ENCODE data around the gene KLHL13. TPM values are rescaled to one million over a fixed set of nuclear protein-coding genes. Genes with fewer than 3 reads are reported as not detected.

The KLHL13 gene
- total RNA-seq, 1 experiment from 2014 or later = 0.12 TPM

DNA sequence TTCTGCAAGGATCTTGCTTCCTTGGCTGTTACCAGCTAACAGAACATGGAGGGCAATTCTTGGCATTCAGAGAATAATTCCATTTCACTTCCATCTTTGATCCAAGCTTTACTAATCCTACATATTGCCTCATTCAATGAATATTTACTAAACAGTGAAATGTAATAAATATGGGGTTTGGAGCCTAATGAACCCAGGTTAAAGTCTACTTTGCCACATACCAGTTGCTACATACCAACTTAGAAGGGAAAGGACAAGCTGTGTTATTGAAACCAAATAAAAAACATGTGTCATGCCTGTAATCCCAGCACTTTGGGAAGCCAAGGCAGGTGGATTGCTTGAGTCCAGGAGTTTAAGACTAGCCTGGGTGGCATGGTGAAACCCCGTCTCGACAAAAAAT, 265.6 kb downstream of the KLHL13 start:
- no peak for DNase-seq (ENCODE audit: low read depth)

Other genes starting within 250 kb of the KLHL13 start
- gene WDR44, start 229.3 kb upstream of the KLHL13 start, total RNA-seq (2014; rRNA removed; shearing (Covaris generic)) = 8.6 and 13.0 TPM in 2 replicates

All from RPMI7951 (cell line).